ENCODE data around the gene SMAP2. TPM values are rescaled to one million over a fixed set of nuclear protein-coding genes. Genes with fewer than 3 reads are reported as not detected.
A peak's percentile ranks its signal among the peaks of the same experiment; 100 is the strongest.
"Not testable (repeated sequence)": the region's sequence is repeated elsewhere in the genome, so short reads cannot be mapped to it uniquely, and the experiment has no call there.

SMAP2 gene
- total RNA-seq, result 10 to 100 TPM; 23.7 to 41.5 (median 36.2) TPM
- long read RNA-seq, partial matches to known transcripts, result 2 of 3 reads
- long read RNA-seq, other reads (novel, unspliced or antisense), result 1 of 3 reads

DNA sequence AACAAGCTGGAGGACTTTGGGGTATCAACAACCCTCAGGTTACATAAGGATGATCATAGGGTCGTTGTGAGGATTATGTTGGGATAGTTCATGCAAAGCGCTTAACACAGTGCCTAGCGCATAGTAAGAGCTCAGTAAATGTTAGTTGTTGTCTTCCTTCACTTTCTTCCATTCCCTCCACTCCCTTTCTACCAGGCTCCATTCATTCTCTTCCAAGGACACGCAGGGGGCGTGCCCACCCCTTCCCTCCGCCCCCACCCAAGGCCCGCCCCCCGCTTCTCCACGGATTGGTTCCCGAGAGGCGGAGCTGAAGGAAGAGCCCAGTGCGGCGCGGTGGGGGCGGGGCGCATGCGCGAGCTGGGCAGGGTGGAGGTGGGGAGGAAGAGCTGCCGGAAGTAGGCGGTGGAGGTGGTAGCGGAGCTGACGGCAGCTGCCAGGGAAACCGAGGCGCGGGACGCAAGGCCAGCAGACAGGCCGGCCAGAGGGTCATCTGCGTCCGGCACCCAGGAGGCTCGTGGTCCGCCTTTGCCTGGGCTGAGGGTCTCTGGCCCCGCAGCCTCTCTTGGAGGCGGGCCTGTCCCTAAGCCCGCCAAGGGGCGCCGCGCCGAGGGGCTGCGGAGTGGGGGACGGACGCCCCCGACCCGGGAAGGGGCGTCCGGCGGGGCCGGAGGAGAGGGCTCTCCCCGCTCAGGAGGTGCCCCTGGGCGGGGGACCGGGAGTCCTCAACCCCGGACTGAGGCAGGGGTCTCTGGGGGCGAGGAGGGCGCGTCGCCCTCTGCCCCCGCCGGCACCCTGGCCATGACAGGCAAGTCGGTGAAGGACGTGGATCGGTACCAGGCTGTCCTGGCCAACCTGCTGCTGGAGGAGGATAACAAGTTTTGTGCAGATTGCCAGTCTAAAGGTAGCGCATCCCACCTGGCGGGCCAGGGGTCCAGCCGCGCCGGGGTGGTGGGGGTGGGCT lies at the start of gene SMAP2:
SMAP2 (plus strand) TSS at position 405 of the 961 bp plus-strand sequence; CDS start at position 799, 394 bp downstream.
- no peaks in the 10 kb centered on the region for H3K9me3 ChIP-seq
- H3K4me3 ChIP-seq, result peak within 1 kb of the TSS; percentile 93 to 99 (median 95)
- ATAC-seq (peak; percentile 93 to 97 (median 94)), DNase-seq (peak; percentile 98 to 99 (median 99))
- H3K36me3 ChIP-seq, result no peaks in the 10 kb centered on the region
- TF ChIP-seq, protein P1, sequence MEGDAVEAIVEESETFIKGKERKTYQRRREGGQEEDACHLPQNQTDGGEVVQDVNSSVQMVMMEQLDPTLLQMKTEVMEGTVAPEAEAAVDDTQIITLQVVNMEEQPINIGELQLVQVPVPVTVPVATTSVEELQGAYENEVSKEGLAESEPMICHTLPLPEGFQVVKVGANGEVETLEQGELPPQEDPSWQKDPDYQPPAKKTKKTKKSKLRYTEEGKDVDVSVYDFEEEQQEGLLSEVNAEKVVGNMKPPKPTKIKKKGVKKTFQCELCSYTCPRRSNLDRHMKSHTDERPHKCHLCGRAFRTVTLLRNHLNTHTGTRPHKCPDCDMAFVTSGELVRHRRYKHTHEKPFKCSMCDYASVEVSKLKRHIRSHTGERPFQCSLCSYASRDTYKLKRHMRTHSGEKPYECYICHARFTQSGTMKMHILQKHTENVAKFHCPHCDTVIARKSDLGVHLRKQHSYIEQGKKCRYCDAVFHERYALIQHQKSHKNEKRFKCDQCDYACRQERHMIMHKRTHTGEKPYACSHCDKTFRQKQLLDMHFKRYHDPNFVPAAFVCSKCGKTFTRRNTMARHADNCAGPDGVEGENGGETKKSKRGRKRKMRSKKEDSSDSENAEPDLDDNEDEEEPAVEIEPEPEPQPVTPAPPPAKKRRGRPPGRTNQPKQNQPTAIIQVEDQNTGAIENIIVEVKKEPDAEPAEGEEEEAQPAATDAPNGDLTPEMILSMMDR (IDR thresholded peaks at IDR 0.05), result no peak
- TF ChIP-seq POLR2A (IDR thresholded peaks at IDR 0.05), result peak; percentile 86
- 1% methylated on average over 31 of the region's 65 CpGs for WGBS (ENCODE audit: insufficient coverage, low coverage, low lambda C conversion rate, missing lambda C conversion rate)
- peak within 1 kb of the TSS; percentile 94 to 97 (median 95) for H3K27ac ChIP-seq
- peaks cover 0 to 26% (median 6%) of the 10 kb centered on the region in 4 donors for H3K4me1 ChIP-seq
- intact Hi-C loops (cut with DNase I), result no loop called here
- no peaks in the 10 kb centered on the region for H3K27me3 ChIP-seq

DNA sequence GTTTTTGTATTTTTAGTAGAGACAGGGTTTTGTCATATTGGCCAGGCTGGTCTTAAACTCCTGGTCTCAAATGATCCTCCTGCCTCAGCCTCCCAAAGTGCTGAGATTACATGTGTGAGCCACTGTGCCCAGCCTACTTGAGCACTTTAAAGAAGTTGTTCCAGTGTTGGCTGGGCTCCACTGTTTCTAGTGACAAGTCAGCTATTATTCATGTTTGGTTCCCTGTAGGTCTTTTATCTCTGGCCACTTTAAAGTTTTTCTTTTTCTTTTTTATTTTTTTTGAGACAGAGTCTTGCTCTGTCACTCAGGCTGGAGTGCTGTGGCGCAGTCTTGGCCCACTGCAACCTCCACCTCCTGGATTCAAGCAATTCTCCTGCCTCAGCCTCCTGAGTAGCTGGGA lies 42.1 kb upstream of the SMAP2 start:
- intact Hi-C loops (cut with DNase I); H3K36me3 ChIP-seq; ATAC-seq; H3K9me3 ChIP-seq; H3K4me3 ChIP-seq; DNase-seq; H3K4me1 ChIP-seq; H3K27ac ChIP-seq; H3K27me3 ChIP-seq: not testable (repeated sequence)
- 27% methylated on average over 1 of the region's 1 CpG for WGBS (ENCODE audit: insufficient coverage, low coverage, low lambda C conversion rate, missing lambda C conversion rate)

DNA sequence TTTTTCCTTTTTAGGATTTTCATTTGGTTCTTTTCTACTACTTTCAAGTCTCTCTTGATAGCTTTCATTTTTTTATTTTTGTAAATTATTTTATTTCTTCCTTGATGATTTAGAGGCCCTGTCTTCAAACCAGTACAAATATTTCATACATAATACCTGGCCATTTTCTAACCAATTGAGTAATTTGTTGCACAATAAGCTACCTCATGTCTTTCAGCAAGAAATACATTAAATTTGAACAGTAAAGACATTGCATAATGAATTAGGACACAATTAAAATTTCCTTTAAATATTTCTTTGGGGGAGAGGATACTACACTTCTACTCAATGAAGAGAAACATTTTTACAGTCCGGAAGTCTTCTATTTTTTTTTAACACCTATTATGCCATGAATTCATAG lies 40.8 kb upstream of the SMAP2 start:
- H3K27me3 ChIP-seq, result no peaks in the 10 kb centered on the region
- H3K4me3 ChIP-seq, result no peak overlapping the region
- no peak for ATAC-seq
- no peaks in the 10 kb centered on the region for H3K9me3 ChIP-seq
- TF ChIP-seq, protein P1 (IDR thresholded peaks at IDR 0.05), result no peak
- no peak for TF ChIP-seq POLR2A (IDR thresholded peaks at IDR 0.05)
- no peak for DNase-seq
- intact Hi-C loops (cut with DNase I), result no loop called here
- no peaks in the 10 kb centered on the region for H3K36me3 ChIP-seq
- WGBS (ENCODE audit: insufficient coverage, low coverage, low lambda C conversion rate, missing lambda C conversion rate), result 69% methylated on average over 1 of the region's 1 CpG
- H3K4me1 ChIP-seq, result no peaks in the 10 kb centered on the region
- H3K27ac ChIP-seq, result no peak overlapping the region

DNA sequence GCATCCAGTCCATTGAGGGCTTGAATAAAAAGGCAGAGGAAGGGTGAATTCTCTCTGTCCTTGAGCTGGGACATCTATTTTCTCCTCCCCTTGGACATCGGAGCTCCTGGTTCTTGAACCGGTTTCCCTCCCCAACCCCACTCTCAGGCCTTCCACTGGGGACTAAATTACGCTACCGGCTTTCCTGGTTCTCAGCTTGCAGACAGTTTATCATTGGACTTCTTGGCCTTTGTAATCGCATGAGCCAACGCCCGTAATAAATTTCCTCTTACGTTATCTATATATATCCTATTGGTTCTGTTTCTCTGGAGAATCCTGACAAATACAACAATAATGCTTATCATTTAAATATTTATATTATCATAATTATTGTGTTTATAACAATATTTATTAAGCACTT lies 36.1 kb upstream of the SMAP2 start:
- 60% methylated on average over 8 of the region's 8 CpGs for WGBS (ENCODE audit: insufficient coverage, low coverage, low lambda C conversion rate, missing lambda C conversion rate)
- H3K4me3 ChIP-seq, result no peak overlapping the region
- ATAC-seq, result no peak
- TF ChIP-seq POLR2A (IDR thresholded peaks at IDR 0.05), result no peak
- TF ChIP-seq, protein P1 (IDR thresholded peaks at IDR 0.05), result no peak
- no peaks in the 10 kb centered on the region for H3K36me3 ChIP-seq
- DNase-seq, result no peak
- peaks cover 0 to 7% (median 0%) of the 10 kb centered on the region in 4 donors for H3K4me1 ChIP-seq
- no peak overlapping the region for H3K27ac ChIP-seq
- H3K27me3 ChIP-seq, result no peaks in the 10 kb centered on the region
- intact Hi-C loops (cut with DNase I), result no loop called here
- H3K9me3 ChIP-seq, result no peaks in the 10 kb centered on the region

Measured in right lobe of liver (tissue), 6 donors.